Suprapubic skin (tissue), 3 donors: ENCODE results near the gene XPNPEP2.

ENCODE experiments used
- EP300 ChIP-seq: sonication (generic); formaldehyde crosslinking; IDR thresholded peaks from one replicate; pipeline ENCODE4 v1.6.1; 2017; ENCODE audit warnings: antibody characterized with exemption
- POLR2A ChIP-seq, 2 donors: fragments of 450-650 bp; IDR thresholded peaks; one replicate each; pipeline ENCODE4 v1.6.1; 2017; ENCODE audit warnings: antibody characterized with exemption in 2 of 2, mild to moderate bottlenecking in 2 of 2, moderate library complexity in 2 of 2
- TF ChIP-seq, protein P1 (sequence below), 2 donors: fragments of 200-600 bp in 1 of 2; fragments of 450-650 bp in 1 of 2; sonication (generic) in 1 of 2; IDR thresholded peaks; one replicate each; pipeline ENCODE4 v1.5.1; 2016 to 2019; ENCODE audit warnings: antibody characterized with exemption in 2 of 2, mild to moderate bottlenecking in 1 of 2, moderate library complexity in 1 of 2

DNA sequence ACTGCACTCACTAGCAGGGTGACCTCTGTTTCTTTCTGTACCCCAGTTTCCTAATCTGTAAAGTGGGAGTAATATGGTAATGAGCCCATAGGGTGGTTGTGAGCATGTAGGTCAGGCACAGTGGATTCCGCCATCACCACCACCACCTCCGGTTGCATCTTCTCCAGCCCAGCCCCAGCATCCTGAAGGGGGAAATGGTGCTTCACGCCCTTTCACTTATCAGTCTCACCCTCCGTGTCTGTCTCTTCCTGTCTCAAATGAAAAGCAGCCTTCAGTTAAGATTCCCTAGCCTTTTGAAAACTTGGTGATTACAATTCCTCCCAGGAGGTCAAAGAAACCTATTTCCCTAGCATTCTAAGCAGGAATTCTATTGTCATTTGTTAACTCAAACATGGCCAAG is 16.9 kb upstream of the XPNPEP2 start:
- TF ChIP-seq, protein P1, sequence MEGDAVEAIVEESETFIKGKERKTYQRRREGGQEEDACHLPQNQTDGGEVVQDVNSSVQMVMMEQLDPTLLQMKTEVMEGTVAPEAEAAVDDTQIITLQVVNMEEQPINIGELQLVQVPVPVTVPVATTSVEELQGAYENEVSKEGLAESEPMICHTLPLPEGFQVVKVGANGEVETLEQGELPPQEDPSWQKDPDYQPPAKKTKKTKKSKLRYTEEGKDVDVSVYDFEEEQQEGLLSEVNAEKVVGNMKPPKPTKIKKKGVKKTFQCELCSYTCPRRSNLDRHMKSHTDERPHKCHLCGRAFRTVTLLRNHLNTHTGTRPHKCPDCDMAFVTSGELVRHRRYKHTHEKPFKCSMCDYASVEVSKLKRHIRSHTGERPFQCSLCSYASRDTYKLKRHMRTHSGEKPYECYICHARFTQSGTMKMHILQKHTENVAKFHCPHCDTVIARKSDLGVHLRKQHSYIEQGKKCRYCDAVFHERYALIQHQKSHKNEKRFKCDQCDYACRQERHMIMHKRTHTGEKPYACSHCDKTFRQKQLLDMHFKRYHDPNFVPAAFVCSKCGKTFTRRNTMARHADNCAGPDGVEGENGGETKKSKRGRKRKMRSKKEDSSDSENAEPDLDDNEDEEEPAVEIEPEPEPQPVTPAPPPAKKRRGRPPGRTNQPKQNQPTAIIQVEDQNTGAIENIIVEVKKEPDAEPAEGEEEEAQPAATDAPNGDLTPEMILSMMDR (IDR thresholded peaks at IDR 0.05): no peak
- TF ChIP-seq POLR2A (IDR thresholded peaks at IDR 0.05) (no peak), EP300 (no peak)
